Hippocampal formation (tissue), 2 donors: ENCODE measurements around the gene ROBO1.

Experiments used
- DNase-seq, 2 donors: peaks; one replicate each; lab custom pipeline; 2025; lab: John Stamatoyannopoulos, UW

The ROBO1 gene

GRCh38 chr3:79461129-79461792 is 306.5 kb downstream of the ROBO1 start:
- DNase-seq = no peak

GRCh38 chr3:79453600-79453999 is 314.2 kb downstream of the ROBO1 start:
- DNase-seq = no peak

- DNase-seq = no peak
Measured at GRCh38 chr3:79436387-79436786, 331.4 kb downstream of the ROBO1 start.

GRCh38 chr3:79427081-79427480 is 340.7 kb downstream of the ROBO1 start:
- DNase-seq = no peak

- no peak for DNase-seq
Measured at GRCh38 chr3:79424811-79425210, 343.0 kb downstream of the ROBO1 start.

GRCh38 chr3:79423417-79423816 is 344.4 kb downstream of the ROBO1 start:
- DNase-seq = no peak

- DNase-seq = no peak
Measured at GRCh38 chr3:79421273-79421672, 346.5 kb downstream of the ROBO1 start.

GRCh38 chr3:79418855-79419621 is 348.8 kb downstream of the ROBO1 start:
- DNase-seq = no peak

GRCh38 chr3:79415356-79415755 is 352.4 kb downstream of the ROBO1 start:
- no peak for DNase-seq

- no peak for DNase-seq
Measured at GRCh38 chr3:79414806-79415205, 353.0 kb downstream of the ROBO1 start.

GRCh38 chr3:79414035-79414434 is 353.8 kb downstream of the ROBO1 start:
- no peak for DNase-seq

GRCh38 chr3:79412537-79412936 is 355.3 kb downstream of the ROBO1 start:
- DNase-seq = no peak

- no peak for DNase-seq
Measured at GRCh38 chr3:79410617-79411016, 357.2 kb downstream of the ROBO1 start.

GRCh38 chr3:79410136-79410535 is 357.7 kb downstream of the ROBO1 start:
- DNase-seq = no peak

- no peak for DNase-seq
Measured at GRCh38 chr3:79406175-79406574, 361.6 kb downstream of the ROBO1 start.

GRCh38 chr3:79405183-79405582 is 362.6 kb downstream of the ROBO1 start:
- no peak for DNase-seq

GRCh38 chr3:79396595-79396994 is 371.2 kb downstream of the ROBO1 start:
- no peak for DNase-seq

GRCh38 chr3:79392479-79392878 is 375.3 kb downstream of the ROBO1 start:
- no peak for DNase-seq

- no peak for DNase-seq
Measured at GRCh38 chr3:79390352-79390751, 377.4 kb downstream of the ROBO1 start.

- DNase-seq = no peak
Measured at GRCh38 chr3:79385211-79385610, 382.6 kb downstream of the ROBO1 start.

GRCh38 chr3:79383402-79384012 is 384.3 kb downstream of the ROBO1 start:
- no peak for DNase-seq

- DNase-seq = no peak
Measured at GRCh38 chr3:79380581-79380980, 387.2 kb downstream of the ROBO1 start.

- no peak for DNase-seq
Measured at GRCh38 chr3:79378064-79378463, 389.7 kb downstream of the ROBO1 start.
